ENCODE results near the gene PCDHA1. TPM values are rescaled to one million over a fixed set of nuclear protein-coding genes. Genes with fewer than 3 reads are reported as not detected.
"Not testable (repeated sequence)": the region's sequence is repeated elsewhere in the genome, so short reads cannot be mapped to it uniquely, and the experiment has no call there.

PCDHA1 gene
- total and polyA plus RNA-seq, 2 experiments from 2014 or later: 0.29 TPM; not detected in 1

DNA sequence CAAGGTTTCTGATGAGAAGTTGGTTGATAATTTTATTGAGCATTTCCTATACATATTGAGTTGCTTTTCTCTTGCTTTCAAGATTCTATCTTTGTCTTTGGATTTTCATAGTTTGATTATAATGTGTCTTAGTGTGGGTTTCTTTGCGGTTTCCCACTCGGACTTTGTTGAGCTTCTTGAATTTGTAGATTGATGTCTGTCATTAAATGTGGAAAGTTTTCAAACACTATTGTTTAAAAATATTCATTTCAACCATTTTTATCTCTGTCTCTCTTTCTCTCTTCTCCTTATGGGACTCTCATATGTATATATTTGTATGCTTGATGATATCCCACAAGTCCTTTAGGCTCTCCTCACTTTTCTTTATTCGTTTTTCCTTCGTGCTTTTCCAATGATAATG, 18.5 kb upstream of the PCDHA1 start:
- H3K4me3 ChIP-seq: no peak overlapping the region
- TF ChIP-seq, protein P1, sequence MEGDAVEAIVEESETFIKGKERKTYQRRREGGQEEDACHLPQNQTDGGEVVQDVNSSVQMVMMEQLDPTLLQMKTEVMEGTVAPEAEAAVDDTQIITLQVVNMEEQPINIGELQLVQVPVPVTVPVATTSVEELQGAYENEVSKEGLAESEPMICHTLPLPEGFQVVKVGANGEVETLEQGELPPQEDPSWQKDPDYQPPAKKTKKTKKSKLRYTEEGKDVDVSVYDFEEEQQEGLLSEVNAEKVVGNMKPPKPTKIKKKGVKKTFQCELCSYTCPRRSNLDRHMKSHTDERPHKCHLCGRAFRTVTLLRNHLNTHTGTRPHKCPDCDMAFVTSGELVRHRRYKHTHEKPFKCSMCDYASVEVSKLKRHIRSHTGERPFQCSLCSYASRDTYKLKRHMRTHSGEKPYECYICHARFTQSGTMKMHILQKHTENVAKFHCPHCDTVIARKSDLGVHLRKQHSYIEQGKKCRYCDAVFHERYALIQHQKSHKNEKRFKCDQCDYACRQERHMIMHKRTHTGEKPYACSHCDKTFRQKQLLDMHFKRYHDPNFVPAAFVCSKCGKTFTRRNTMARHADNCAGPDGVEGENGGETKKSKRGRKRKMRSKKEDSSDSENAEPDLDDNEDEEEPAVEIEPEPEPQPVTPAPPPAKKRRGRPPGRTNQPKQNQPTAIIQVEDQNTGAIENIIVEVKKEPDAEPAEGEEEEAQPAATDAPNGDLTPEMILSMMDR (IDR thresholded peaks at IDR 0.05; ENCODE audit: low read depth, low read length): no peak
- no peak overlapping the region for H3K27ac ChIP-seq
- no peaks in the 10 kb centered on the region for H3K27me3 ChIP-seq
- H3K9me3 ChIP-seq (ENCODE audit: low read depth): no peaks in the 10 kb centered on the region
- no peaks in the 10 kb centered on the region for H3K36me3 ChIP-seq
- no peaks in the 10 kb centered on the region for H3K4me1 ChIP-seq (ENCODE audit: low read depth)
- DNase-seq (ENCODE audit: low read depth in 1 of 2, low spot score in 1 of 2): no peak

DNA sequence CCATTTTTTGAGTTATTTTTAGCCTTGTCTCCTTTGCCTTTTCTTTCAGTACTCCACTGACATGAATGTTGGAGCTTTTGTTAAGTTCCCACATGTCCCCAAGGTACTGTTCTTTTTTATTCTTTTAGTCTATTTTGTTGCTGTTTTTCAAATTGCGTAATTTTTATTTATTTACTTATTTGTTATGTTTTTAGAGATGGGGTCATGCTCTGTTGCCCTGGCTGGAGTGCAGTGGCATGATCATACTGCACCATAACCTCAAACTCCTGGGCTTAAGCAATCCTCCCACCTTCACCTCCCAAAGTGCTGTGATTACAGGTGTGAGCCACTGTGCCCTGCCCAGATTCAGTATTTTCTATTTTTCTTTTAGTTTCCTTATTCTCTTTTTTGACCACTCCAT, 5.4 kb upstream of the PCDHA1 start:
- H3K36me3 ChIP-seq: no peaks in the 10 kb centered on the region
- DNase-seq (ENCODE audit: low read depth in 1 of 2, low spot score in 1 of 2): no peak

DNA sequence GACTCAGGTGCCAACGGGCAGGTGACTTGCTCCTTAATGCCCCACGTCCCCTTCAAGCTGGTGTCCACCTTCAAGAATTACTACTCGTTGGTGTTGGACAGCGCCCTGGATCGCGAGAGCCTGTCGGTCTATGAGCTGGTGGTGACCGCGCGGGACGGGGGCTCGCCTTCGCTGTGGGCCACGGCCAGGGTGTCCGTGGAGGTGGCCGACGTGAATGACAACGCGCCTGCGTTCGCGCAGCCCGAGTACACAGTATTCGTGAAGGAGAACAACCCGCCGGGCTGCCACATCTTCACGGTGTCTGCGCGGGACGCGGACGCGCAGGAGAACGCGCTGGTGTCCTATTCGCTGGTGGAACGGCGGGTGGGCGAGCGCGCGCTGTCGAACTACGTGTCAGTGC, 1.5 kb downstream of the PCDHA1 start:
- not testable (repeated sequence) for H3K4me3 ChIP-seq; DNase-seq (ENCODE audit: low read depth in 1 of 2, low spot score in 1 of 2); H3K27ac ChIP-seq; H3K9me3 ChIP-seq (ENCODE audit: low read depth); H3K27me3 ChIP-seq; H3K4me1 ChIP-seq (ENCODE audit: low read depth); H3K36me3 ChIP-seq

More for the DNA sequence above, 5.4 kb upstream of the PCDHA1 start:
- H3K27ac ChIP-seq: no peak overlapping the region
- TF ChIP-seq, protein P1 (IDR thresholded peaks at IDR 0.05; ENCODE audit: low read depth, low read length): no peak
- H3K27me3 ChIP-seq: no peaks in the 10 kb centered on the region
- no peaks in the 10 kb centered on the region for H3K4me1 ChIP-seq (ENCODE audit: low read depth)
- H3K4me3 ChIP-seq: no peak overlapping the region
- H3K9me3 ChIP-seq (ENCODE audit: low read depth): no peaks in the 10 kb centered on the region

DNA sequence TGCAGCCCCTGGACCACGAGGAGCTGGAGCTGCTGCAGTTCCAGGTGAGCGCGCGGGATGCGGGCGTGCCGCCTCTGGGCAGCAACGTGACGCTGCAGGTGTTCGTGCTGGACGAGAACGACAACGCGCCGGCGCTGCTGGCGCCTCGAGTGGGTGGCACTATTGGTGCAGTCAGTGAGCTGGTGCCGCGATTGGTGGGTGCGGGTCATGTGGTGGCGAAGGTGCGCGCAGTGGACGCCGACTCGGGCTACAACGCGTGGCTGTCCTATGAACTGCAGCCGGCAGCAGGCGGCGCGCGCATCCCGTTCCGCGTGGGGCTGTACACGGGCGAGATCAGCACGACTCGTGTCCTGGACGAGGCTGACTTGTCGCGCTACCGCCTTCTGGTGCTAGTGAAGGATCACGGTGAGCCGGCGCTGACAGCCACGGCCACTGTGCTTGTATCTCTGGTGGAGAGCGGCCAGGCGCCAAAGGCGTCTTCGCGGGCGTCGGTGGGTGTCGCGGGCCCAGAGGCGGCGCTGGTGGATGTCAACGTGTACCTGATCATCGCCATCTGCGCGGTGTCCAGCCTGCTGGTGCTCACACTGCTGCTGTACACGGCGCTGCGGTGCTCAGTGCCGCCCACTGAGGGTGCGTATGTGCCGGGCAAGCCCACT, 2.0 kb downstream of the PCDHA1 start:
- H3K36me3 ChIP-seq; H3K27me3 ChIP-seq; H3K4me3 ChIP-seq; H3K27ac ChIP-seq; H3K9me3 ChIP-seq (ENCODE audit: low read depth); H3K4me1 ChIP-seq (ENCODE audit: low read depth); DNase-seq (ENCODE audit: low read depth in 1 of 2, low spot score in 1 of 2): not testable (repeated sequence)

DNA sequence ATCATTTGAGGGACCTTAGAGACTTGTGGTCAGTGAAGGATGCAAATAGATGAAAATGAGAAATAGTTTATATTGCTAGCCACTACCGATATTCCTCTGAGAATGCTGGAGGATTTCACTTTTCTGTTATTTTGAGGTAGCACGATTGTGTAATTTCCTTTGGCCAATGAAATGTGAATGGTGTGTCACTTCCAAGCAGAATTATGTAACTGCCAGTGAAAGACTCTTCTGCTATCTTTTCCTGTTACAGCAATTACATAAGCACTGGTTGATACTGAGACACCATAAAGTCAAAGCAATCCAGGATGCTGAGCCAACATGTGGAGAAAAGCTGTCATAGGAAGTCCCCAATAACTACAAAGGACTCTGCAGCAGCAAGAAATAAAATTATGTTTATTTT, 5.1 kb downstream of the PCDHA1 start:
- H3K36me3 ChIP-seq: no peaks in the 10 kb centered on the region
- H3K9me3 ChIP-seq (ENCODE audit: low read depth): no peaks in the 10 kb centered on the region
- no peak for DNase-seq (ENCODE audit: low read depth in 1 of 2, low spot score in 1 of 2)
- H3K27me3 ChIP-seq: no peaks in the 10 kb centered on the region
- H3K4me1 ChIP-seq (ENCODE audit: low read depth): no peaks in the 10 kb centered on the region
- TF ChIP-seq, protein P1 (IDR thresholded peaks at IDR 0.05; ENCODE audit: low read depth, low read length): no peak
- no peak overlapping the region for H3K4me3 ChIP-seq
- H3K27ac ChIP-seq: no peak overlapping the region

DNA sequence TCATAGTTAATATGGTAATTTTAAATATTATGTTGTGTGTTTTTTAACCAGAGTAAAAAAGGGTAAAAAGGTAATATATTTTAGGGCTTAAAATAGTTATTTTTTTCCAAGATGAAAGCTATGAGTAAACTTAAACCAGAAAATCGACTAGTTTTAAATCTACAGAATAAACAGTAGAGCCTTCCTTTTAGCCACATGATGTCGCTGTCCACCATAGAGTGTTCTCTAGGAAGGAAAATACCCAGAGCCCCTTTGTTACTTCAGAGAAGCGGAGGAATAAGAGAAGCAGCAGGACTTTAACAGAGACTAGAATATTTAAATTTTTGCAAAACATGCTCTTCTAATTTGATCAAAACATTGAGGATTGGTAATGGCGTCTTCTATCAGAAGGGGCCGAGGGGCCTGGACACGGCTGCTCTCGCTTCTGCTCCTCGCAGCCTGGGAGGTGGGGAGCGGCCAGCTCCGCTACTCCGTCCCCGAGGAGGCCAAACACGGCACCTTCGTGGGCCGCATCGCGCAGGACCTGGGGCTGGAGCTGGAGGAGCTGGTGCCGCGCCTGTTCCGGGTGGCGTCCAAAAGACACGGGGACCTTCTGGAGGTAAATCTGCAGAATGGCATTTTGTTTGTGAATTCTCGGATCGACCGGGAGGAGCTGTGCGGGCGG, 8.8 kb downstream of the PCDHA1 start, which contains the start of gene PCDHA2:
TSS of gene PCDHA2 (plus strand) at position 258 of the 664 bp plus-strand sequence.
- Histone ChIP-seq H3K27me3 (no peaks in the 10 kb centered on the region), H3K4me1 (ENCODE audit: low read depth) (no peaks in the 10 kb centered on the region), H3K27ac (no peak within 1 kb of the TSS), H3K9me3 (ENCODE audit: low read depth) (peaks cover under 1% of the 10 kb centered on the region), H3K4me3 (peak within 1 kb of the TSS; percentile 41), H3K36me3 (no peaks in the 10 kb centered on the region)
- TF ChIP-seq, protein P1 (IDR thresholded peaks at IDR 0.05; ENCODE audit: low read depth, low read length): peak; percentile 4
- peak in 1 of 2 donors; percentile 60 for DNase-seq (ENCODE audit: low read depth in 1 of 2, low spot score in 1 of 2)
